Ovary (tissue), 3 donors: ENCODE data around the gene CHD2.

Experiments used
- EP300 ChIP-seq: sonication (generic); formaldehyde crosslinking; IDR thresholded peaks from one replicate; pipeline ENCODE4 v1.6.1; 2017; ENCODE audit warnings: antibody characterized with exemption
- POLR2A ChIP-seq: fragments of 450-650 bp; IDR thresholded peaks from one replicate; pipeline ENCODE4 v1.6.1; 2017; ENCODE audit warnings: antibody characterized with exemption, mild to moderate bottlenecking, moderate library complexity
- TF ChIP-seq, protein P1 (sequence below), 3 donors: fragments of 450-650 bp in 2 of 3; fragments of 200-600 bp in 1 of 3; IDR thresholded peaks; one replicate each; pipeline versions ENCODE4 v1.5.1 to v1.8.0; 2016 to 2022; ENCODE audit warnings: antibody characterized with exemption in 3 of 3, mild to moderate bottlenecking in 1 of 3
- donor health status: DM: no; HTN: no; CAD: no.

DNA sequence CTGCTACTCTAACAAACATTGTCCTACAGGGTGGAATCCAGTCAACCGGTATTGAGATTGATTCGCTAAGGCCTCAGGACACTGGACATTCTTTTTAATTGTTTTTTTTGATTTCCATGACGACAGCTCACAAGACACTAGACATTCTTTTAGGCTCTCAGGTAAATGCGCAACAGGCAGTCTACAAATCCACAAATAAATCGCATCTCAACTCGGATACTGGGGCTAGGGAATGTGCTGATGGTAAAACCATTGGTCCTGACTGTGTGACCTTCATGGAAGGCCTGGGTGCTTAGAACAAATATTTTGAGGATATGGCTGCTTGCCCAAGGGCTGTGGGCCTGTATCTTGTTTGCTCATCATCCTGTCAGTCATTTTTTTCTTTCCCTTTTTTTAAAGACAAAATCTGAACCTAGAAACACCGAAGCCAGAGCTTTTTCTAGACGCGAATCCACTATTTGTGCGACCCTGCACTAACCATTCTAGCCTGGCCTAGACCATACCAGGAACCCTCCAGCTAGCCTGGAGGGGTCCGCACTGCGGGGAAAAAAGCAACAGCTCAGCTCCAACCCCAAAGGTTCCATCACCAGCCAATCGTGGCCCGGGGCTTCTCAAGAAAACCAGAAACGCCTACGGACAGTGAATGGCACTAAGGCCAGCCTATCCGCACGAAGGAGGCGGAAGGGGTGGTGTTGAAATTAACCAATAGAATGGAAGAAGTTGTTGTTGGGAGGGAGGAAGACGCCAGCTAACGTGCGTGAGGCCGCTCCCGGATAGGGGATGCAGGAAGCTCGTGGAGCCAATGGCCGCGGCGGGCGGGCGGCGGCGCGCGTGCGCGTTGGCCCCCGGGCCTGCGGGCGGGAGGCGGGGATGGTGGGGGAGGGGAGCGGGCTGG, 18.1 kb upstream of the CHD2 start:
- TF ChIP-seq POLR2A: peak; percentile 97
- TF ChIP-seq, protein P1, sequence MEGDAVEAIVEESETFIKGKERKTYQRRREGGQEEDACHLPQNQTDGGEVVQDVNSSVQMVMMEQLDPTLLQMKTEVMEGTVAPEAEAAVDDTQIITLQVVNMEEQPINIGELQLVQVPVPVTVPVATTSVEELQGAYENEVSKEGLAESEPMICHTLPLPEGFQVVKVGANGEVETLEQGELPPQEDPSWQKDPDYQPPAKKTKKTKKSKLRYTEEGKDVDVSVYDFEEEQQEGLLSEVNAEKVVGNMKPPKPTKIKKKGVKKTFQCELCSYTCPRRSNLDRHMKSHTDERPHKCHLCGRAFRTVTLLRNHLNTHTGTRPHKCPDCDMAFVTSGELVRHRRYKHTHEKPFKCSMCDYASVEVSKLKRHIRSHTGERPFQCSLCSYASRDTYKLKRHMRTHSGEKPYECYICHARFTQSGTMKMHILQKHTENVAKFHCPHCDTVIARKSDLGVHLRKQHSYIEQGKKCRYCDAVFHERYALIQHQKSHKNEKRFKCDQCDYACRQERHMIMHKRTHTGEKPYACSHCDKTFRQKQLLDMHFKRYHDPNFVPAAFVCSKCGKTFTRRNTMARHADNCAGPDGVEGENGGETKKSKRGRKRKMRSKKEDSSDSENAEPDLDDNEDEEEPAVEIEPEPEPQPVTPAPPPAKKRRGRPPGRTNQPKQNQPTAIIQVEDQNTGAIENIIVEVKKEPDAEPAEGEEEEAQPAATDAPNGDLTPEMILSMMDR (IDR thresholded peaks at IDR 0.05): peak in 1 of 3 donors; percentile 28
- TF ChIP-seq EP300: no peak
